Measurements from ENCODE around the gene NSA2.
"Not testable (repeated sequence)": the region's sequence is repeated elsewhere in the genome, so short reads cannot be mapped to it uniquely, and the experiment has no call there.

The NSA2 gene

DNA sequence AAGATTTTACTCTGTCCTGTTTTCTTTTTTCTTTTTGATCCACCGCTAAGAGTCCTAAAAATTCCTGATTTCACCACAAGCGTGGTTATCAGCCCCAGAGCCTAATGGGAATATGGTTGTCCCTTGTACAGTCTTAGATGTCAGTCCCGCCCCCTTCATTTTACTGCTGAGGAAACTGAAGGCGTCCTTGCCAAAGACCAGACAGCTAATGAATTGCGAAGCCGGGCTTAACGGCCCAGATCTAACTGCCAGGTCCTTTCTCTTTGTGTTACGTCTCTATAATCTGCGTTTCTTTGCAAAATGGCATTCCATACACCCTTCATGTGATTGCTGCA is 497 bp downstream of the NSA2 start:
- Mint-ChIP-seq H3K36me3 (ENCODE audit: insufficient read depth) (peaks cover 43% of the 10 kb centered on the region), H3K4me3 (peak overlapping the region; percentile 100), H3K4me1 (peaks cover 26% of the 10 kb centered on the region), H3K9me3 (no peaks in the 10 kb centered on the region), H3K27me3 (no peaks in the 10 kb centered on the region), H3K27ac (ENCODE audit: low read depth) (peak overlapping the region; percentile 97)
- no peak for ATAC-seq (replicated peaks; ENCODE audit: extremely low read depth, poor library complexity, severe bottlenecking)
- DNase-seq (ENCODE audit: low spot score in 2 of 2) = no peak

DNA sequence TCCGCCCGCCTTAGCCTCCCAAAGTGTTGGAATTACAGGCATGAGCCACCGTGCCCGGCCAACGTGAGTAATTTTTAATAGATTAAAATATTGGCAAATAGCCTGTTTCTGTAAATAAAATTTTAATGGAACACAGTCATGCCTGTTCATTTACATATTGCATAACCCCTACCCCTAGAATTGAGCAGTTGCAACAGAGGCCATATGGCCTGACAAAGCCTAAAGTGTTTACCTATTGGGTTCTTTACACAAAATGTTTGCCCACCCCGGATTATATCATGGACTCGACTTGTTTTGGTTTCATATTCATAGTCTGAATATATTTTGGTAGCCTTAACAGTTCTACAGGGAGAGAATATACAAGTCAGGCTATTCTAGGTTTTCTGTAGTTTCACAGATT is 5.3 kb downstream of the NSA2 start:
- H3K36me3 Mint-ChIP-seq (ENCODE audit: insufficient read depth) = peaks cover 58% of the 10 kb centered on the region
- H3K4me1 Mint-ChIP-seq = peaks cover 15% of the 10 kb centered on the region
- no peaks in the 10 kb centered on the region for H3K9me3 Mint-ChIP-seq
- no peaks in the 10 kb centered on the region for H3K27me3 Mint-ChIP-seq
- H3K27ac Mint-ChIP-seq (ENCODE audit: low read depth) = no peak overlapping the region
- DNase-seq (ENCODE audit: low spot score in 2 of 2) = no peak
- no peak overlapping the region for H3K4me3 Mint-ChIP-seq
- no peak for ATAC-seq (replicated peaks; ENCODE audit: extremely low read depth, poor library complexity, severe bottlenecking)

DNA sequence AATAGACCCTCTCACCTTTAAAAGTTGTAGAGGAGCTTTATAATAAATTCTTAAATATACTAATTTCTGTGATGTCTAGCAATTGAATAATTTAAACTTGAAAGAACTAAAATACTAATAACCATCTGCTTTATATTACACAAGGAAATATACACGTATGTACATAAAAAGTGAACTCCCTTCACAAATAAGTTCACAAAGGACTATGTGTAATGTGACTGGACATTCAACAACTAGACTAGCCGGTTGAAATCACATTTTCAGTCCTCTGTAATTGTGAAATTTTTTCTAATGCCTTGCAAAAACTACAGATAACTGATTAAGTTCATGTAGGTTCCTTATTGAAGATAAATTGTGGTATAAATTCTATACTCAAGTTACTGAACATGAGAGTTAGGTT is 11.6 kb downstream of the NSA2 start:
- no peaks in the 10 kb centered on the region for H3K9me3 Mint-ChIP-seq
- DNase-seq (ENCODE audit: low spot score in 2 of 2) (no peak), ATAC-seq (replicated peaks; ENCODE audit: extremely low read depth, poor library complexity, severe bottlenecking) (no peak)
- H3K36me3 Mint-ChIP-seq (ENCODE audit: insufficient read depth) = peaks cover 33% of the 10 kb centered on the region
- no peaks in the 10 kb centered on the region for H3K4me1 Mint-ChIP-seq
- H3K4me3 Mint-ChIP-seq = no peak overlapping the region
- H3K27ac Mint-ChIP-seq (ENCODE audit: low read depth) = no peak overlapping the region
- H3K27me3 Mint-ChIP-seq = no peaks in the 10 kb centered on the region

DNA sequence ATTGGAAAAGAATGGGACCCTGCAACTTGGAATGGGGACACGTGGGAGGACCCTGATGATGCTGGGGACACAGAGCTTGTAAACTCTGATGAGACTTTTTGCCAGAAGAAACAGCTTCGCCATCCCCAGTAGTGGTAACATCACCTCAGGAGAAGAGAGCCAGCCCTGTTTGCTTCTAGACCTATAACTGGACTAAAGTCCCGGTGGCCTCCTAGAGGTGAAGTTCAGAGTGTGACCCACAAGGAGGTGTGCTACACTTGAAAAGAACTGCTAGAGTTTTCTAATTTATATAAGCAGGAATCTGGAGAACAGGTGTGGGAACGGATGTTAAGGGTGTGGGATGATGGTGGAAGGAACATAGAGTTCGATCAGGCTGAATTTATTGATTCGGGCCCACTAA is 19.8 kb downstream of the NSA2 start:
- Mint-ChIP-seq H3K4me3 (no peak overlapping the region), H3K27ac (ENCODE audit: low read depth) (no peak overlapping the region), H3K27me3 (no peaks in the 10 kb centered on the region), H3K9me3 (no peaks in the 10 kb centered on the region), H3K4me1 (no peaks in the 10 kb centered on the region), H3K36me3 (ENCODE audit: insufficient read depth) (peaks cover 3% of the 10 kb centered on the region)
- DNase-seq (ENCODE audit: low spot score in 2 of 2) = no peak
- ATAC-seq (replicated peaks; ENCODE audit: extremely low read depth, poor library complexity, severe bottlenecking) = no peak

DNA sequence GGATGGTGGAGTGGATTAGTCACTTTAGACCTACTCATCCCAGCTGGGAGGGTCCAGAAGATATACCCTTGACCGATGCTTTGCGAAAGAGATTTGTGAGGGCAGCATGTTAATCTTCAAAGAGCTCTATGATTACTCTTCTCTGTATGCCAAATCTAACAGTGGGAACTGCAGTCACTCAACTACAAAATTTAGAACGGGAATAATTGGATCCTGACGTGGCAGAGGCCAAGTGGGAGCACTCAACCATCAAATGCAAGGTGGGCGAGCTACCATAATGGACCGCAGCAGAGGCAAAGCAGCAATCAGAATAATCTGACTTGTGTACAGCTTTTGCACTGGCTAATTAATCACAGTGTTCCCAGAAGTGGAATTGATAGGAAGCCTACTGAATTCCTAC is 20.4 kb downstream of the NSA2 start:
- Mint-ChIP-seq H3K27me3 (no peaks in the 10 kb centered on the region), H3K4me3 (no peak overlapping the region), H3K27ac (ENCODE audit: low read depth) (no peak overlapping the region), H3K9me3 (no peaks in the 10 kb centered on the region), H3K36me3 (ENCODE audit: insufficient read depth) (peaks cover 4% of the 10 kb centered on the region), H3K4me1 (no peaks in the 10 kb centered on the region)
- no peak for DNase-seq (ENCODE audit: low spot score in 2 of 2)
- ATAC-seq (replicated peaks; ENCODE audit: extremely low read depth, poor library complexity, severe bottlenecking) = no peak

DNA sequence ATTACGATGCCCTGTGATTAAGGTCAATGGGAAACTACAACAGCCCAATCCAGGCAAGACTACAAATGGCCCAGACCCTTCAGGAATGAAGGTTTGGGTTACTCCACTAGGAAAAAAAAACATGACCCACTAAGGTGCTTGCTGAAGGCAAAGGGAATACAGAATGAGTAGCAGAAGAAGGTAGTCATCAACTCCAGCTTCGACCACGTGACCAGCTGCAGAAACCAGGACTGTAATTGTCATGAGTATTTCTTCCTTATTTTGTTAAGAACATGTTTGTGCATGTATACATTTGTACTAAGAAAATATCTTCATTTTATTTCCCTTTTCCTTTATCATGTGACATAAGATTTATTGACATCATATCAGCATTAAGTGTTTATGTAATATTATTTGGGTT is 24.6 kb downstream of the NSA2 start:
- peaks cover 23% of the 10 kb centered on the region for H3K36me3 Mint-ChIP-seq (ENCODE audit: insufficient read depth)
- H3K4me3 Mint-ChIP-seq; H3K9me3 Mint-ChIP-seq; H3K4me1 Mint-ChIP-seq; H3K27ac Mint-ChIP-seq (ENCODE audit: low read depth); ATAC-seq (replicated peaks; ENCODE audit: extremely low read depth, poor library complexity, severe bottlenecking); DNase-seq (ENCODE audit: low spot score in 2 of 2); H3K27me3 Mint-ChIP-seq: not testable (repeated sequence)

DNA sequence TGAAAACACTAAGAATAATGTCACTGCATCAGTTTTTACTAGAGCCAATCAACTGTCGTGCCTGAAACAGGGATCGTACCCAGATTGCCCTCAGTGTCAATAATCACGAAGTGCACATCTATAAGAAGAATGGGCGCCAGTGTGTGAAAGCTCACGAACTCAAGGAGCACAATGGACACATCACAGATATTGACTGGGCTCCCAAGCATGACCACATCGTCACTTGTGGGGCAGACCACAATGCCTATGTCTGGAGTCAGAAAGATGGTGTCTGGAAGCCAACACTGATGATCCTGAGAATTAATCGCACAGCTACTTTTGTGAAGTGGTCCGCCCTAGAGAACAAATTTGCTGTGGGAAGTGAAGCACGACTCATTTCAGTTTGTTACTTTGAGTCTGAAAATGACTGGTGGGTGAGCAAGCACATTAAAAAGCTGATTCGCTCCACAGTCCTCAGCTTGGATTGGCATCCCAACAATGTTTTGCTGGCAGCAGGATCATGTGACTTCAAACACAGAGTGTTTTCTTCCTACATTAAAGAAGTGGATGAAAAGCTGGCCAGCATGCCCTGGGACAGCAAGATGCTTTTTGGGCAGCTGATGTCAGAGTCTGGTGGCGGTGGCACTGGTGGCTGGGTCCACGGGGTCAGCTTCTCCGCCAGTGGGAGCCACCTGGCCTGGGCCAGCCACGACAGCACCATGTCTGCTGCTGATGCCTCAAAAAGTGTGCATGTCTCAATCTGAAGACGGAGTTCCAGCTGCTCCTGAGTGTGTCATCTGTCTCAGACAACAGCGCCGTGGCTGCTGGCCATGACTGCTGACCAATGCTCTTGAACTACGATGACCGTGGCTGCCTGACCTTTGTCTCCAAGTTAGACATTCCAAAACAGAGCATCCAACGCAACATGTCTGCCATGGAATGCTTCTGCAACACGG is 32.2 kb downstream of the NSA2 start:
- no peaks in the 10 kb centered on the region for H3K9me3 Mint-ChIP-seq
- H3K27me3 Mint-ChIP-seq = no peaks in the 10 kb centered on the region
- H3K4me1 Mint-ChIP-seq = no peaks in the 10 kb centered on the region
- no peak overlapping the region for H3K4me3 Mint-ChIP-seq
- no peak for ATAC-seq (replicated peaks; ENCODE audit: extremely low read depth, poor library complexity, severe bottlenecking)
- H3K36me3 Mint-ChIP-seq (ENCODE audit: insufficient read depth) = peaks cover 20% of the 10 kb centered on the region
- DNase-seq (ENCODE audit: low spot score in 2 of 2) = no peak
- H3K27ac Mint-ChIP-seq (ENCODE audit: low read depth) = no peak overlapping the region

DNA sequence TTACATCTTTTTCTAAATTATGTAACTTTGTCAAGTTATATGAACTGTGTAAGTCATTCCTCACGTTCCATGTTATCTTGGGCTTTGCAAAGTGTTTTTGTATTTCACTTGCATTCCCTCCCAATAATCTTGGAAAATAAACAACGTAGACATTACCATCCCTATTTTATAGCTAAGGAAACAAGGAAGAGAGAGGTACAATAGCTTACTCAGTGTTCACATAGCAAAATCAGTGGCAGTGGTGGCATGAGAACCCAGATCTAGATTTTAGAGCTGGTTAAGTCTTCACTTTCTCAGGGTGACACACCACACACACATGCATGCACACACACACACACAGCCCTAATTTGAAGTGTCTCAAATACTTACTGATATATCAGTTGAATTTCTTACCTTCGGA is 34.1 kb downstream of the NSA2 start:
- no peaks in the 10 kb centered on the region for H3K27me3 Mint-ChIP-seq
- ATAC-seq (replicated peaks; ENCODE audit: extremely low read depth, poor library complexity, severe bottlenecking) (no peak), DNase-seq (ENCODE audit: low spot score in 2 of 2) (no peak)
- H3K4me1 Mint-ChIP-seq = no peaks in the 10 kb centered on the region
- H3K4me3 Mint-ChIP-seq = no peak overlapping the region
- H3K27ac Mint-ChIP-seq (ENCODE audit: low read depth) = no peak overlapping the region
- no peaks in the 10 kb centered on the region for H3K9me3 Mint-ChIP-seq
- peaks cover 14% of the 10 kb centered on the region for H3K36me3 Mint-ChIP-seq (ENCODE audit: insufficient read depth)

DNA sequence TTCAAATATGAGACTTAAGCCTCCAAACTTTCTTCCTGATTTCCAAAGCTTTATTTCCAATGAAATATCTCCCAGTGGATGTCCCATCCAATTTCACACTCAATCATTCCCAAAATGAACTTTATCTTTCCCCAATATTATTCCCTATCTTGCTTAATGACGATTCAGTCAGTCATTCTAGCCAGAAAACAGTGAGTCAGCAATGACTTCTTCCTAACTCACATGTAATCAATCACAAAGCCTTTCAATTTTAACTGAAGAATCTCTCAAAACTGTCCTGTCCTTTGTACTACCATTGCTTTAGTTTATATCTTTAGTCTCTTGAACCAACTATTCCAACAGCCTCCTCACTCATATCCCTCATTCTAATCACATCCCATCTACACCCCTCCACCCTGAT is 34.9 kb downstream of the NSA2 start:
- H3K27me3 Mint-ChIP-seq = no peaks in the 10 kb centered on the region
- no peaks in the 10 kb centered on the region for H3K4me1 Mint-ChIP-seq
- H3K36me3 Mint-ChIP-seq (ENCODE audit: insufficient read depth) = peaks cover 13% of the 10 kb centered on the region
- peak overlapping the region; percentile 1 for H3K27ac Mint-ChIP-seq (ENCODE audit: low read depth)
- H3K9me3 Mint-ChIP-seq = no peaks in the 10 kb centered on the region
- no peak overlapping the region for H3K4me3 Mint-ChIP-seq
- DNase-seq (ENCODE audit: low spot score in 2 of 2) = no peak
- no peak for ATAC-seq (replicated peaks; ENCODE audit: extremely low read depth, poor library complexity, severe bottlenecking)

DNA sequence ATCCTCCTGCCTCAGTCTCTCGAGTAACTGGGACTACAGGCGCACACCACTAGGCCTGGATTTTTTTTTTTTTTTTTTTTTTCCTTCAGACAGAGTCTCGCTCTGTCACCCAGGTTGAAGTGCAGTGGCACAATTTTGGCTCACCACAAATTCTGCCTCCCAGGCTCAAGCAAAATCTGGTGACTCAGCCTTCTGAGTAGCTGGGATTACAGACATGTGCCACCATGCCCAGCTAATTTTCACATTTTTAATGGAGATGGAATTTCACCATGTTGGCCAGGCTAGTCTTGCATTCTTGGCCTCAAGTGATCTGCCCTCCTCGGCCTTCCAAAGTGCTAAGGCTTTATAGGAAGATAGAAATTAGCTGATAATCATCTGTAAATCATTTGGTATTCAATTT is 43.9 kb downstream of the NSA2 start:
- no peak overlapping the region for H3K4me3 Mint-ChIP-seq
- no peaks in the 10 kb centered on the region for H3K4me1 Mint-ChIP-seq
- H3K36me3 Mint-ChIP-seq (ENCODE audit: insufficient read depth) = peaks cover 10% of the 10 kb centered on the region
- H3K9me3 Mint-ChIP-seq = no peaks in the 10 kb centered on the region
- no peak for DNase-seq (ENCODE audit: low spot score in 2 of 2)
- no peak for ATAC-seq (replicated peaks; ENCODE audit: extremely low read depth, poor library complexity, severe bottlenecking)
- no peaks in the 10 kb centered on the region for H3K27me3 Mint-ChIP-seq
- no peak overlapping the region for H3K27ac Mint-ChIP-seq (ENCODE audit: low read depth)

DNA sequence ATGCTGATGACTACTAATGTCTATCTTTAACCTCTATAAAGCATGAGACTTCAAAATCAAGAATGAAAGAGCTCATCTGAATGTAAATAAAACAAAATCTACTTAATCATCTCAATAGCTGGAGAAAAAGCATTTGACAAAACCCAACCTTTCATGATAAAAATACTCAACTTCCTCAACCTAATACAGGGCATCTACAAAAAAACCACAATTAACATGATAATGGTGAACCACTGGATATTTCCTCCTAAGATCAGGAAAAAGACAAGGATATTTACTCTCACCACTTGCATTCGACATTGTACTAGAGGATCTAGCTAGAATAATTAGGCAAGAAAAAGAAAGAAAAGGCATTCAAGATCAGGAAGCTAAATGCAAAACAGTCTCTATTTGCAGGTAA is 49.8 kb downstream of the NSA2 start:
- no peaks in the 10 kb centered on the region for H3K27me3 Mint-ChIP-seq
- DNase-seq (ENCODE audit: low spot score in 2 of 2) (no peak), ATAC-seq (replicated peaks; ENCODE audit: extremely low read depth, poor library complexity, severe bottlenecking) (no peak)
- no peak overlapping the region for H3K4me3 Mint-ChIP-seq
- no peaks in the 10 kb centered on the region for H3K9me3 Mint-ChIP-seq
- H3K36me3 Mint-ChIP-seq (ENCODE audit: insufficient read depth) = peaks cover 8% of the 10 kb centered on the region
- H3K27ac Mint-ChIP-seq (ENCODE audit: low read depth) = peak overlapping the region; percentile 41
- H3K4me1 Mint-ChIP-seq = peaks cover 24% of the 10 kb centered on the region

DNA sequence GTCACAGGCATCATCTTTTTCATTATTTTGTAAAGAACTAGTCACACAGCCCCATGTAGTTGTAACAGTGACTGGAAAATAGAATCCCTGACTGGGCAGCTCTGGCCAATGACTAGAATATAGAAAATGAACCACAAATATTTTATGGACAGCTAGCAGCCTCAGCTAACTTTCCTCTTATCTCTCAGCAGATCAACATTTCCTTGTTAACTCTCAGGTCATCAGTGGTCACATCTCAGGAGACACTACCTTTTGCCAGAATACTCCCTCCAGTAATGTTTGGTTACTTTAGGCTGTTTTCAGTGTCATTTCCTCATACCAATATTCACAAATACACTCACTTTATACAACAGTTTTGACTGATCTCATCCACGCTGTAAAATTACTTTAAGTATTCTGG is 55.2 kb downstream of the NSA2 start:
- H3K9me3 Mint-ChIP-seq = no peaks in the 10 kb centered on the region

DNA sequence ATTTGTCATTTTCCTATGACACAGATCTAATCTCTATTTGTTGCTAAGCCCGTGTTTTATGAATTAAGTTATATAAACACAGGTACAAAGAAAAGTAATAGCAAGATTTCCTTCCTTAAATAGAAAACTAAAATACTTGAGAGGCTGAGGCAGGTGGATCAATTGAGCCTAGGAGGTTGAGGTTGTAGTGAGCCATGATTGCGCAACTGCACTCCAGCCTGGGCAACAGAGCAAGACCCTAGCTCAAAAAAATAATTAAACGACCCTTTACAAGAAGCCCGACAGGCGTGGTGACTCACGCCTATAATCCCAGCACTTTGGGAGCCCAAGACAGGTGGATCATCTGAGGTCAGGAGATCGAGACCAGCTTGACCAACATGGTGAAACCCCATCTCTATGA is 62.4 kb downstream of the NSA2 start:
- DNase-seq (ENCODE audit: low spot score in 2 of 2) = no peak
- Mint-ChIP-seq H3K4me1 (no peaks in the 10 kb centered on the region), H3K36me3 (ENCODE audit: insufficient read depth) (peaks cover 1% of the 10 kb centered on the region), H3K4me3 (no peak overlapping the region), H3K9me3 (no peaks in the 10 kb centered on the region), H3K27ac (ENCODE audit: low read depth) (no peak overlapping the region), H3K27me3 (no peaks in the 10 kb centered on the region)
- no peak for ATAC-seq (replicated peaks; ENCODE audit: extremely low read depth, poor library complexity, severe bottlenecking)

More for the DNA sequence above, 55.2 kb downstream of the NSA2 start:
- peaks cover 5% of the 10 kb centered on the region for H3K36me3 Mint-ChIP-seq (ENCODE audit: insufficient read depth)
- ATAC-seq (replicated peaks; ENCODE audit: extremely low read depth, poor library complexity, severe bottlenecking) (no peak), DNase-seq (ENCODE audit: low spot score in 2 of 2) (no peak)
- H3K27ac Mint-ChIP-seq (ENCODE audit: low read depth) = no peak overlapping the region
- no peaks in the 10 kb centered on the region for H3K27me3 Mint-ChIP-seq
- no peak overlapping the region for H3K4me3 Mint-ChIP-seq
- peaks cover 23% of the 10 kb centered on the region for H3K4me1 Mint-ChIP-seq

Data from central memory CD8-positive, alpha-beta T cell (primary cell).